Measurements from ENCODE around the gene PTGFRN.

Gene PTGFRN

GRCh38 chr1:116891396-116892079 lies 18.2 kb upstream of the PTGFRN start:
- Histone ChIP-seq H3K4me1 (ENCODE audit: control insufficient read depth in 1 of 2, insufficient read depth in 2 of 2, low read length in 2 of 2) (no peaks in the 10 kb centered on the region), H3K27me3 (ENCODE audit: low read depth, low read length) (no peaks in the 10 kb centered on the region), H3K36me3 (ENCODE audit: control insufficient read depth in 1 of 2, insufficient read depth in 2 of 2, low read length in 2 of 2) (no peaks in the 10 kb centered on the region), H3K27ac (ENCODE audit: low read length) (peak overlapping the region; percentile 7), H3K4me3 (ENCODE audit: low read depth in 1 of 2, low read length in 2 of 2) (no peak overlapping the region), H3K9me3 (ENCODE audit: control insufficient read depth in 1 of 2, low read length in 2 of 2) (no peaks in the 10 kb centered on the region)

DNA sequence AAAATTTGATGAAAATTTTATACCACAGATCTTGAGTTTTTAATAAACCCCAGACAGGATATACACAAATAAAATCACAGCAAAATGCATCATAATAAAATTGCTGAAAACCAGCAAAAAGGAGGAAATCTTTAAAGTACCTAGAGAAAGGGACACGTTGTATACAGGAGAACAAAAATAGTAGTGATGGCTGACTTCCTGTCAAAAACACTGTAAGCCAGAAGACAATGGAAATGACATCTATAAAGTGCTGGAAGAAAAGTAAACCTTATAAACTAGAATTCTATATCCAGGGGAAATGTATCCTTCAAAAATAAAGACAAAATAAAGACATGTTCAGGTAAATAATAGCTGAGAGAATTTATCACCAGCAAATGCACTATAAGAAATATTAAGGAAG lies 14.6 kb upstream of the PTGFRN start:
- H3K4me1 ChIP-seq (ENCODE audit: control insufficient read depth in 1 of 2, insufficient read depth in 2 of 2, low read length in 2 of 2), result no peaks in the 10 kb centered on the region
- no peaks in the 10 kb centered on the region for H3K36me3 ChIP-seq (ENCODE audit: control insufficient read depth in 1 of 2, insufficient read depth in 2 of 2, low read length in 2 of 2)
- H3K9me3 ChIP-seq (ENCODE audit: control insufficient read depth in 1 of 2, low read length in 2 of 2), result no peaks in the 10 kb centered on the region
- H3K27ac ChIP-seq (ENCODE audit: low read length), result no peak overlapping the region
- H3K27me3 ChIP-seq (ENCODE audit: low read depth, low read length), result no peaks in the 10 kb centered on the region
- H3K4me3 ChIP-seq (ENCODE audit: low read depth in 1 of 2, low read length in 2 of 2), result no peak overlapping the region

- Histone ChIP-seq H3K27ac (ENCODE audit: low read length) (no peak overlapping the region), H3K27me3 (ENCODE audit: low read depth, low read length) (no peaks in the 10 kb centered on the region), H3K36me3 (ENCODE audit: control insufficient read depth in 1 of 2, insufficient read depth in 2 of 2, low read length in 2 of 2) (no peaks in the 10 kb centered on the region), H3K9me3 (ENCODE audit: control insufficient read depth in 1 of 2, low read length in 2 of 2) (no peaks in the 10 kb centered on the region), H3K4me3 (ENCODE audit: low read depth in 1 of 2, low read length in 2 of 2) (no peak overlapping the region), H3K4me1 (ENCODE audit: control insufficient read depth in 1 of 2, insufficient read depth in 2 of 2, low read length in 2 of 2) (no peaks in the 10 kb centered on the region)
These were observed 10.2 kb upstream of the PTGFRN start for GRCh38 chr1:116899529-116899928.

- no peaks in the 10 kb centered on the region for H3K9me3 ChIP-seq (ENCODE audit: control insufficient read depth in 1 of 2, low read length in 2 of 2)
- no peaks in the 10 kb centered on the region for H3K27me3 ChIP-seq (ENCODE audit: low read depth, low read length)
These were observed 9.0 kb upstream of the PTGFRN start for GRCh38 chr1:116900471-116901365.

GRCh38 chr1:116902027-116902426 lies 7.7 kb upstream of the PTGFRN start:
- no peaks in the 10 kb centered on the region for H3K9me3 ChIP-seq (ENCODE audit: control insufficient read depth in 1 of 2, low read length in 2 of 2)
- no peaks in the 10 kb centered on the region for H3K4me1 ChIP-seq (ENCODE audit: control insufficient read depth in 1 of 2, insufficient read depth in 2 of 2, low read length in 2 of 2)
- no peak overlapping the region for H3K27ac ChIP-seq (ENCODE audit: low read length)
- no peak overlapping the region for H3K4me3 ChIP-seq (ENCODE audit: low read depth in 1 of 2, low read length in 2 of 2)
- H3K36me3 ChIP-seq (ENCODE audit: control insufficient read depth in 1 of 2, insufficient read depth in 2 of 2, low read length in 2 of 2), result no peaks in the 10 kb centered on the region
- H3K27me3 ChIP-seq (ENCODE audit: low read depth, low read length), result no peaks in the 10 kb centered on the region

More at GRCh38 chr1:116900471-116901365, 9.0 kb upstream of the PTGFRN start:
- no peak overlapping the region for H3K27ac ChIP-seq (ENCODE audit: low read length)
- no peaks in the 10 kb centered on the region for H3K4me1 ChIP-seq (ENCODE audit: control insufficient read depth in 1 of 2, insufficient read depth in 2 of 2, low read length in 2 of 2)
- no peak overlapping the region for H3K4me3 ChIP-seq (ENCODE audit: low read depth in 1 of 2, low read length in 2 of 2)
- no peaks in the 10 kb centered on the region for H3K36me3 ChIP-seq (ENCODE audit: control insufficient read depth in 1 of 2, insufficient read depth in 2 of 2, low read length in 2 of 2)

DNA sequence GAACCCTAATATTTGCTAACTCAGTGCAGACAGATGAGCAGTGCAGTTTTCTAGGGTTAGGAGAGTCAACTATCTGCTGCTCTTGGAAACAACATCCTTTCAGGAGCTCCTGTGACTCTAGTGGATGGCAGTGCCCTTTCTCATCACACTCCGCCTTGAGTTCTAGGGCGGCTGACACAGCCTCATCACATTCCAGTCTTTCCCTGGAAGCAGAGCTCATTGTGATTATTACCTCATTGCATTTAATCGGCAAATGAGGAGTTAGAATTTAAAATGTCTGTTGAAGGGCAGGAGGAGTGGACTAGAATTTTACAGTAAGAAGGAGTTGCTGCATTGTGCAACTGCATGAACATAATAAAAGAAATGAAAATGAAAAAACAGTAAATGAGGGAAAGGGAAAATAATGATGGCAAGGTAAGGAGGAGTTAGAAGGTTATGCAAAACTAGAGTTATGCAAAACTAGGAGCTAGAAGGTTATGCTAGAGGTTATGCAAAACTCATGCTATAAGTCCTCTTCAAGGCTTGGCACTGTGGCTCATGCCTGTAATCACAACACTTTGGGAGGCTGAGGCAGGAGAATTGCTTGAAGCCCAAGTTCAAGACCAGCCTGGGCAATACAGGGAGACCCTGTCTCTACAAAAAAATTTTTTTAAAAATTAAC lies 6.9 kb upstream of the PTGFRN start:
- Histone ChIP-seq H3K27ac (ENCODE audit: low read length) (no peak overlapping the region), H3K9me3 (ENCODE audit: control insufficient read depth in 1 of 2, low read length in 2 of 2) (no peaks in the 10 kb centered on the region), H3K27me3 (ENCODE audit: low read depth, low read length) (no peaks in the 10 kb centered on the region), H3K4me3 (ENCODE audit: low read depth in 1 of 2, low read length in 2 of 2) (no peak overlapping the region), H3K4me1 (ENCODE audit: control insufficient read depth in 1 of 2, insufficient read depth in 2 of 2, low read length in 2 of 2) (no peaks in the 10 kb centered on the region), H3K36me3 (ENCODE audit: control insufficient read depth in 1 of 2, insufficient read depth in 2 of 2, low read length in 2 of 2) (no peaks in the 10 kb centered on the region)

GRCh38 chr1:116904791-116905320 lies 4.9 kb upstream of the PTGFRN start:
- Histone ChIP-seq H3K27me3 (ENCODE audit: low read depth, low read length) (no peaks in the 10 kb centered on the region), H3K4me1 (ENCODE audit: control insufficient read depth in 1 of 2, insufficient read depth in 2 of 2, low read length in 2 of 2) (peaks cover 0 to 5% of the 10 kb centered on the region in 2 donors), H3K4me3 (ENCODE audit: low read depth in 1 of 2, low read length in 2 of 2) (no peak overlapping the region), H3K27ac (ENCODE audit: low read length) (no peak overlapping the region), H3K36me3 (ENCODE audit: control insufficient read depth in 1 of 2, insufficient read depth in 2 of 2, low read length in 2 of 2) (no peaks in the 10 kb centered on the region), H3K9me3 (ENCODE audit: control insufficient read depth in 1 of 2, low read length in 2 of 2) (no peaks in the 10 kb centered on the region)

GRCh38 chr1:116906812-116907211 lies 2.9 kb upstream of the PTGFRN start:
- Histone ChIP-seq H3K4me1 (ENCODE audit: control insufficient read depth in 1 of 2, insufficient read depth in 2 of 2, low read length in 2 of 2) (peaks cover 0 to 9% of the 10 kb centered on the region in 2 donors), H3K4me3 (ENCODE audit: low read depth in 1 of 2, low read length in 2 of 2) (no peak overlapping the region), H3K36me3 (ENCODE audit: control insufficient read depth in 1 of 2, insufficient read depth in 2 of 2, low read length in 2 of 2) (no peaks in the 10 kb centered on the region), H3K27me3 (ENCODE audit: low read depth, low read length) (no peaks in the 10 kb centered on the region), H3K9me3 (ENCODE audit: control insufficient read depth in 1 of 2, low read length in 2 of 2) (no peaks in the 10 kb centered on the region), H3K27ac (ENCODE audit: low read length) (no peak overlapping the region)

- Histone ChIP-seq H3K9me3 (ENCODE audit: control insufficient read depth in 1 of 2, low read length in 2 of 2) (no peaks in the 10 kb centered on the region), H3K4me3 (ENCODE audit: low read depth in 1 of 2, low read length in 2 of 2) (no peak overlapping the region), H3K4me1 (ENCODE audit: control insufficient read depth in 1 of 2, insufficient read depth in 2 of 2, low read length in 2 of 2) (peaks cover 0 to 12% of the 10 kb centered on the region in 2 donors), H3K36me3 (ENCODE audit: control insufficient read depth in 1 of 2, insufficient read depth in 2 of 2, low read length in 2 of 2) (no peaks in the 10 kb centered on the region), H3K27ac (ENCODE audit: low read length) (no peak overlapping the region), H3K27me3 (ENCODE audit: low read depth, low read length) (no peaks in the 10 kb centered on the region)
These were observed 2.4 kb upstream of the PTGFRN start for GRCh38 chr1:116907351-116907750.

DNA sequence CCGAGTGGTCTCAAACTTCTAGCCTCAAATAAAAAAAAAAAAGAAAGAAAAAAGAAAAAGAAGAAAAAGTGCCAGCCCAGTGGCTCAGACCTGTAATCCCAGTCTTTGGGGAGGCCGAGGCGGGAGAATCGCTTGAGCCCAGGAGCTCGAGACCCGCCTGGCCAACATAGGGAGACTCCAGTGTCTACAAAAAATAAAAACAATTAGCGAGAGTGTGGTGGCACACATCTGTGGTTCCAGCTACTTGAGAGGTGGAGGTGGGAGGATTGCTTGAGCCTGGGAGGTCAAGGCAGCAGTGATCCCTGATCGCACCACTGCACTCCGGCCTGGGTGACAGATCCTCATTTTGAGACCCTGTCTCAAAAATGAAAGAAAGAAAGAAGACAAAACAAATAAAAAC lies 1.4 kb upstream of the PTGFRN start:
- Histone ChIP-seq H3K36me3 (ENCODE audit: control insufficient read depth in 1 of 2, insufficient read depth in 2 of 2, low read length in 2 of 2) (no peaks in the 10 kb centered on the region), H3K27me3 (ENCODE audit: low read depth, low read length) (no peaks in the 10 kb centered on the region), H3K4me3 (ENCODE audit: low read depth in 1 of 2, low read length in 2 of 2) (no peak overlapping the region), H3K9me3 (ENCODE audit: control insufficient read depth in 1 of 2, low read length in 2 of 2) (no peaks in the 10 kb centered on the region), H3K4me1 (ENCODE audit: control insufficient read depth in 1 of 2, insufficient read depth in 2 of 2, low read length in 2 of 2) (peaks cover 0 to 12% of the 10 kb centered on the region in 2 donors), H3K27ac (ENCODE audit: low read length) (no peak overlapping the region)
